Measurements from ENCODE around the gene PHYKPL. TPM values are rescaled to one million over a fixed set of nuclear protein-coding genes. Genes with fewer than 3 reads are reported as not detected.

PHYKPL gene
- total RNA-seq, 1 donor from 2014 or later, result 31.0 TPM

Other genes starting within 250 kb of the PHYKPL start
- gene PROP1, start 236.6 kb downstream of the PHYKPL start, total RNA-seq, result not detected in 2 replicates
- 42.8 and 103 TPM in 2 replicates for gene N4BP3, start 119.3 kb downstream of the PHYKPL start, total RNA-seq
- 28.4 and 40.7 TPM in 2 replicates for gene RMND5B, start 101.8 kb downstream of the PHYKPL start, total RNA-seq
- gene NHP2, start 78.9 kb downstream of the PHYKPL start, total RNA-seq, result 242 and 354 TPM in 2 replicates
- not detected in 2 replicates for gene GMCL2, start 45.4 kb downstream of the PHYKPL start, total RNA-seq
- gene HNRNPAB, start 28.3 kb downstream of the PHYKPL start, total RNA-seq, result 106 and 146 TPM in 2 replicates